GM18502 (cell line): ENCODE results near the gene TLX3.
"Not testable (repeated sequence)": the region's sequence is repeated elsewhere in the genome, so short reads cannot be mapped to it uniquely, and the experiment has no call there.

Experiments
- ATAC-seq: cut with Tn5 transposase; IDR thresholded peaks from one replicate; pipeline ENCODE4 v1.9.1; 2021; ENCODE audit warnings: mild to moderate bottlenecking; ENCODE audit not compliant: unreplicated experiment, poor library complexity

TLX3 gene

GRCh38 chr5:171308453-171309275 lies at the start of gene TLX3:
Gene TLX3, plus strand, starts transcription at chr5:171309248. Its CDS starts 118 bp downstream, at chr5:171309366.
- no peak for ATAC-seq

DNA sequence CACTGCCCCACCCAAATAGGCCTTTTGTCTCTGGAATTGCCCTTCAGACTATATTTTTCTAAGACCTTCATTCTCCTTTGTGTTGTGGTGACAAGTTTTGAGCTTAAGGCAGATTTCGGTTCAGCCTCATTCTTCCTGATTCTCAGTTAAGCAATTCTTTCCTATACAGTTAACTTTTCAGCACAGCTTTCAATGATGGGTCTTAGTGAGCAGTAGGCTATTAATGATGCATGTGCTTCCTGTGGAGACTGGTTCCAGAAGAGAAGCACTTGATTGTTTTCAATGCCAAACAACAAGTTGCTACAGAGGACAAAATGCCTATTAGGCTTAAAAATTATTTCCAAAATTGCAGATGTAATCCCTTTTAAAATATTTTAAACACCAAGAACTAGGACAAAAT lies 47.7 kb upstream of the TLX3 start:
- ATAC-seq = no peak

- ATAC-seq = no peak
Observed at GRCh38 chr5:171261904-171262303, 47.1 kb upstream of the TLX3 start.

GRCh38 chr5:171263181-171263580 lies 45.9 kb upstream of the TLX3 start:
- ATAC-seq = no peak

DNA sequence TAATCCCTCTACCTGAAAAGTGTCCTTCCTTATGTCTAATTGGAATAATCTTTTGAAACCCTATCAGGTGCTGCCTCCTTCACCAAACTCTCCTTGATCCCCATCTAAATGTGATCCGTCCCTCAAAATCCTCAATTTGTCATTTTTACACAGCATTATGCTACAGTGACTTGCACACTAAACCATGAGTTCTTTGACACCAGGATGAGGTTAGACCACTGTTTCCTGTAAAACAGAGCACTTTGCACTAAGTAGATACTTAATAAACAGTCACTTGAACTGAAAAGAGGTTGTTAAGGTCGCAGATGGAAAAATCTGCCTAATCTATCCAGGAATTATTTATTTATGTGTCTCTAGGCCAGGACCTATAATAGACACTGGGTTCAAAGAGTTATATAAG lies 44.2 kb upstream of the TLX3 start:
- ATAC-seq = no peak

DNA sequence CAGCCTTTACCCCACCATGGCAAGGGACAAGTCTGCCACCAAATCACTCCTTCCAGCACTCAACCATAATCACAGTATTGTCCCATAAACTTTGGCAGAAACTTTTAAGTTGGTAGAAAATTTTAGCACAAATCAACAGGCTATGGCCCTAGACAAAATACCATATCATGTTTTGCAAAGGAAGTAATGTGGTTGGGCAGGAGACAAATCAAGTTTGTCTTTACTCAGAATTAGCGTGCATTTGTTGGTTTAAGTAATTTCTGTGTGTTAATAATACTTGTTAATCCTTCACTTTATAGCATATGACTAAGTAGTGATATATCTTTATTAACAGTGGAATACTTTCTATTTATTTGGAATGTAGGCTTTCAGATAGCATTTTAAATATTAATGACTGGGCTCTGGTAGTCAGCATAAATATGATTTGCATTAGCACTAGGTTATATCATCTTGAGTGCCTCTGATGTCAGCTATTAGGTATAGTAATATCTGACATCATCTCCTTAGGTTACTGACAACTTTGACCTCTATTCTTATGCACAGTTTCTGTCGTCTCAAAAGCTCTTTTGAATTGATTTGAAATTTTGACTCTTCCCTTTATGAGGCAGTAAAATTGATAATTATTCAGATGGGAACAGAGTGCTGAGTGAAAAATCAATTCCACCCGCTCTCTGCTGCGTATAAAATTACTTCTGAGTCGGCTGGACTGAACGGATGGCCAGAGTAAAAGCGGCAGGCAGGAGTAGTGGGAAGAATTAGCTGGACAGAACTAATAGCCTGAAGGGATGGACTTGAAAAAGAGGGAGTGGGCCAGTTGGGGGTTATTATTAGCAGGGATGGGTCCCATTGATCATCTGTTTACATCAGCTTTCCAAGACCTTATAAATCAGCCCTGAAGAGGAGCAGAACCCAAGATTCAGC lies 40.1 kb upstream of the TLX3 start:
- no peak for ATAC-seq

- no peak for ATAC-seq
Observed at GRCh38 chr5:171269717-171270116, 39.3 kb upstream of the TLX3 start.

GRCh38 chr5:171270136-171270535 lies 38.9 kb upstream of the TLX3 start:
- ATAC-seq = no peak

DNA sequence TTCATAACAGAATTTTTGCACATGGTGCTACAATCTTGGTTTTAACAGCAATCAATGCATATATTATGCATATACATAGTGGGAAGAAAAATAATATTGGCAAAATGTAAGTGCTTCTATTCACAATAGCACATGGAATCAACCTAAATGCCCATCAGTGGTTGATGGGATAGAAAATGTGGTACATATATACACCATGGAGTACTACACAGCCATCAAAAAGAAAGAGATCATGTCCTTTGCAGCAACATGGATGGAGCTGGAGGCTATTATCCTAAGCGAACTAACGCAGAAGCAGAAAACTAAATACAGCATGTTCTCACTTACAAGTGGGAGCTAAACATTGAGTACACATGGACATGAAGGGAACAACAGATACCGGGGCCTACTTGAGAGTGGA lies 37.2 kb upstream of the TLX3 start:
- no peak for ATAC-seq

- ATAC-seq = no peak
Observed at GRCh38 chr5:171272996-171273970, 35.8 kb upstream of the TLX3 start.

GRCh38 chr5:171275841-171276544 lies 33.1 kb upstream of the TLX3 start:
- ATAC-seq = no peak

GRCh38 chr5:171283753-171284152 lies 25.3 kb upstream of the TLX3 start:
- ATAC-seq = no peak

DNA sequence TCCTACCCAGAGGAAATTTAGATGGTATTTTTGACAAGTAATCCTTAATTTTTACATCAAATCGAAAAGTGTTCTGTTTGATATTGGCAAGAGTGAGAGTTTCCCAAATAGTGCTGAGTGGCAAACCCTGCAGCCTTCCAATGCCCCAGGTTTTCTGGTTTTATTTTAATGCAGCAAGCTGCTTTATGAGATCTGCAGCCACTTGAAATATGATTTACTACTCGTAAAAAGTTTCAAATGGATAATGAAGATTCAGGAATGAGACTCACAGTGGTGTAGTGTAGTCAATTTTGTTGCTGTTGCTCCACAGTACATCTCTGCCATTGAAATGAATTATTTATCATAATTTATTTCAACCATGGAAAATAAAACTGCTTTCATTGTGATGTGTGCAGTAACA lies 23.6 kb upstream of the TLX3 start:
- ATAC-seq = no peak

GRCh38 chr5:171288066-171288465 lies 21.0 kb upstream of the TLX3 start:
- no peak for ATAC-seq

GRCh38 chr5:171291371-171291770 lies 17.7 kb upstream of the TLX3 start:
- ATAC-seq = no peak

DNA sequence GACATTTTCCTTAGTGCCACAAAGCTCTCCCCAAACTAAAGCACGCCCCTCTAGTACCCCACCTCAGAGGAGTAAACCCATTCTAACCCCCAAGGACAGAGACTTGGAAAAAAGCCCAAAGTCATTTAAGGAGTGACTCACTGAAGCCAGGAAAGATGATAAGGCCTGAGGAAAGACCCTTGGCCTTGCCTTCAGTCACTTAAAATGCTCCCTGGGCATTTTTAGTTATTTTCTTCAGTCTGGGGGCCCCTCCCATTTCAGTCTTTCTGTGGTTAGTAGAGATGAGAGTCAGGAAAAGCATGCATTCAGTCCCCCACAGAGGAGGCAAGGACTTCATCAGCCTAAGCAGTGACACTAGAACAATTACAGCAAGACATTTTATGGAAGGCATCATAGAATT lies 13.7 kb upstream of the TLX3 start:
- ATAC-seq = no peak

DNA sequence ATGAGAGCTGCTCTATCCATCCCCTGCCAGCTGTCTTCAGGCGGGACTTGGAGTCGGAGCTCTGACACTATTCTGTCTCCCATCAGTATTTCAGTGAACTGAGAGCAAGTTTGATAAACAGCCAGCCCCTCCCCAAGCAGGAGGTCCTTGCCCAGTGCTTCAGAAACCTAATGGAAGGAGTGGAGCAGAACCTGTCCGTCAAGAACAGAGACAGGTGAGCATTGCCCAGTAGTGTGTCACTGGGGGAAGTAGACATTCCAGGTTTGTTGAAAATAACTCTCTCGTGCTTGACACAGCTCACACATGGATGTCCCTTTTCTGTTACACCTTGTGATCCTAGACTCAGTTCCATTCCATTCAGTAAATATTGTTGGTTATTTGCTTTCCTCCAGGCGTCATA lies 13.2 kb upstream of the TLX3 start:
- ATAC-seq = no peak

DNA sequence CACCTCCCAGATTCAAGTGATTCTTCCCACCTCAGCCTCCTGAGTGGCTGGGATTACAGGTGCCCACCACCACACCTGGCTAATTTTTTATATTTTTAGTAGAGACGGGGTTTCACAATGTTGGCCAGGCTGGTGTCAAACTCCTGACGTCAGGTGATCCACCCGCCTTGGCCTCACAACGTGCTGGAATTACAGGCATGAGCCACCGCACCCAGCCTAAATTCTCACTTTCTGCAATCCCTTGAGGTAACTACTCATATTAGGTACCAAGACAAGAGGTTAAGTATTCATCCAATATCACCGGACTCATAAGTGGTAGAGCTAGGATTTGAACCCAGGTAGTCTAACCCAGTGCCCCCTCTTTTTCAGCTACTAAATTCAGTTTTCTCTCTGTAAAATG lies 11.1 kb upstream of the TLX3 start:
- ATAC-seq = not testable (repeated sequence)

GRCh38 chr5:171299228-171299627 lies 9.8 kb upstream of the TLX3 start:
- ATAC-seq = no peak

GRCh38 chr5:171299851-171300250 lies 9.2 kb upstream of the TLX3 start:
- no peak for ATAC-seq
